A673 (cell line): ENCODE results near the gene BAIAP3. TPM values are rescaled to one million over a fixed set of nuclear protein-coding genes. Genes with fewer than 3 reads are reported as not detected.

ENCODE experiments used
- BruUV-seq: library from RNA; stranded (reverse); fragments of 400-500 nt; replicated peaks from 2 replicates; lab custom pipeline; 2021; lab: Mats Ljungman, UMichigan
- CTCF ChIA-PET: fragments of 300-600 bp; sonication (Branson Sonifier 250); formaldehyde crosslinking; loops from one replicate; lab custom pipeline; 2022; ENCODE audit warnings: antibody characterized with exemption; lab: Charles Lee
- POLR2A ChIA-PET: fragments of 300-600 bp; sonication (Branson Sonifier 250); formaldehyde crosslinking; loops from one replicate; lab custom pipeline; 2022; ENCODE audit warnings: antibody characterized with exemption; ENCODE audit not compliant: low non-redundant PET; lab: Charles Lee
- DNase-seq: peaks from one replicate; pipeline ENCODE4 v3.0.0-alpha.2; 2015; ENCODE audit warnings: low spot score
- H3K27ac ChIP-seq: fragments of 200-600 bp; sonication (generic); 2 replicates; pipeline ENCODE4 v1.5.1; 2016; ENCODE audit warnings: mixed run types, low read depth, mild to moderate bottlenecking, mixed read lengths, antibody characterized with exemption, low read length; ENCODE audit not compliant: poor library complexity, severe bottlenecking
- H3K27me3 ChIP-seq: fragments of 200-600 bp; sonication (generic); replicated peaks from 2 replicates; pipeline ENCODE4 v1.6.1; 2017; ENCODE audit warnings: mixed run types, low read depth, mild to moderate bottlenecking, mixed read lengths, antibody characterized with exemption, low read length; ENCODE audit not compliant: insufficient read depth, poor library complexity
- H3K36me3 ChIP-seq: fragments of 200-600 bp; sonication (generic); 2 replicates; pipeline ENCODE4 v1.6.1; 2016; ENCODE audit warnings: mixed run types, mild to moderate bottlenecking, mixed read lengths, antibody characterized with exemption, low read length; ENCODE audit not compliant: insufficient read depth, poor library complexity, severe bottlenecking
- H3K4me1 ChIP-seq: fragments of 200-600 bp; sonication (generic); 2 replicates; pipeline ENCODE4 v1.6.1; 2017; ENCODE audit warnings: mixed run types, mild to moderate bottlenecking, mixed read lengths, antibody characterized with exemption, low read length; ENCODE audit not compliant: insufficient read depth, poor library complexity, severe bottlenecking
- H3K4me3 ChIP-seq: fragments of 200-600 bp; sonication (generic); 2 replicates; pipeline ENCODE4 v1.5.1; 2016; ENCODE audit warnings: low read depth, mixed run types, mild to moderate bottlenecking, mixed read lengths, low read length; ENCODE audit not compliant: poor library complexity, severe bottlenecking
- H3K9me3 ChIP-seq: fragments of 200-600 bp; sonication (generic); 2 replicates; pipeline ENCODE4 v1.6.1; 2016; ENCODE audit warnings: mixed run types, low read depth, mild to moderate bottlenecking, mixed read lengths, antibody characterized with exemption, low read length; ENCODE audit not compliant: poor library complexity, severe bottlenecking
- EZH2 ChIP-seq: fragments of 200-600 bp; sonication (generic); IDR thresholded peaks from 2 replicates; pipeline ENCODE4 v1.6.1; 2017; ENCODE audit warnings: borderline replicate concordance, low read depth, mild to moderate bottlenecking, mixed read lengths, antibody characterized with exemption, low read length; ENCODE audit not compliant: poor library complexity, severe bottlenecking
- intact Hi-C: fragments of 100-400 bp; cut with micrococcal nuclease; formaldehyde crosslinking; loops from one replicate; pipeline ENCODE4 v1.10.0; 2022; ENCODE audit not compliant: unreplicated experiment
- total RNA-seq: library from RNA; stranded (reverse); gene quantifications from 2 replicates; pipeline ENCODE4 v1.2.3, GENCODE V29; 2021
- TF ChIP-seq, protein P1 (sequence below): fragments of 300-800, 200-600 bp; sonication (generic); conservative IDR thresholded peaks from 2 replicates; pipeline ENCODE4 v1.5.1; 2017; ENCODE audit warnings: low read depth, mild to moderate bottlenecking, antibody characterized with exemption, low read length, moderate library complexity, mixed read lengths

The BAIAP3 gene
- total RNA-seq, 1 experiment from 2014 or later = 2.0 TPM

DNA sequence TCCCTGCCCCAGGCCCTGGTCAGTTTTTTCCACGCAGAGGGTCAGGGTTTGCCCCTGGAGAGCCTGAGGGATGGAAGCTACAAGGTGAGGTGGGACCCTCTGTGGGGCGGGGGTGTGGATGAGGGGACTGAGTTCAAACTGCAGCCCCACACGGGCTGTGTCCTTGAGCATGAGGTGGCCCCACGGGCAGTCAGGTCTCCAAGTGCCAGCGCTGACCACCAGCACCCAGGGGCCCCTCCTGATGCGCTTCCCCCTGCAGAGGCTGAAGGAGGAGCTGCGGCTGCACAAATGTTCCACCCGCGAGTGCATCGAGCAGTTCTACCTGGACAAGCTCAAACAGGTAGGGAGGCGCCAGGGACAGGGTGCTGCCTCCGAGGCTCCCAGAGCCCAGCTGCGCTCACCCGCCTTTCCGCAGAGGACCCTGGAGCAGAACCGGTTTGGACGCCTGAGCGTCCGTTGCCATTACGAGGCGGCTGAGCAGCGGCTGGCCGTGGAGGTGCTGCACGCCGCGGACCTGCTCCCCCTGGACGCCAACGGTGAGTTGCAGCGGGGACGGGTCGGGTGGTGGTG lies 13.9 kb downstream of the BAIAP3 start:
- H3K4me1 ChIP-seq = peaks cover 9% of the 10 kb centered on the region
- CTCF ChIA-PET = no interaction called here
- peaks cover 4% of the 10 kb centered on the region for H3K36me3 ChIP-seq
- H3K27me3 ChIP-seq = no peaks in the 10 kb centered on the region
- TF ChIP-seq, protein P1, sequence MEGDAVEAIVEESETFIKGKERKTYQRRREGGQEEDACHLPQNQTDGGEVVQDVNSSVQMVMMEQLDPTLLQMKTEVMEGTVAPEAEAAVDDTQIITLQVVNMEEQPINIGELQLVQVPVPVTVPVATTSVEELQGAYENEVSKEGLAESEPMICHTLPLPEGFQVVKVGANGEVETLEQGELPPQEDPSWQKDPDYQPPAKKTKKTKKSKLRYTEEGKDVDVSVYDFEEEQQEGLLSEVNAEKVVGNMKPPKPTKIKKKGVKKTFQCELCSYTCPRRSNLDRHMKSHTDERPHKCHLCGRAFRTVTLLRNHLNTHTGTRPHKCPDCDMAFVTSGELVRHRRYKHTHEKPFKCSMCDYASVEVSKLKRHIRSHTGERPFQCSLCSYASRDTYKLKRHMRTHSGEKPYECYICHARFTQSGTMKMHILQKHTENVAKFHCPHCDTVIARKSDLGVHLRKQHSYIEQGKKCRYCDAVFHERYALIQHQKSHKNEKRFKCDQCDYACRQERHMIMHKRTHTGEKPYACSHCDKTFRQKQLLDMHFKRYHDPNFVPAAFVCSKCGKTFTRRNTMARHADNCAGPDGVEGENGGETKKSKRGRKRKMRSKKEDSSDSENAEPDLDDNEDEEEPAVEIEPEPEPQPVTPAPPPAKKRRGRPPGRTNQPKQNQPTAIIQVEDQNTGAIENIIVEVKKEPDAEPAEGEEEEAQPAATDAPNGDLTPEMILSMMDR = no peak
- TF ChIP-seq EZH2 = no peak
- no peak overlapping the region for H3K4me3 ChIP-seq
- no TSS peak for BruUV-seq
- DNase-seq = no peak
- no peak overlapping the region for H3K27ac ChIP-seq
- intact Hi-C loops = no loop called here
- H3K9me3 ChIP-seq = no peaks in the 10 kb centered on the region
- POLR2A ChIA-PET = no interaction called here

DNA sequence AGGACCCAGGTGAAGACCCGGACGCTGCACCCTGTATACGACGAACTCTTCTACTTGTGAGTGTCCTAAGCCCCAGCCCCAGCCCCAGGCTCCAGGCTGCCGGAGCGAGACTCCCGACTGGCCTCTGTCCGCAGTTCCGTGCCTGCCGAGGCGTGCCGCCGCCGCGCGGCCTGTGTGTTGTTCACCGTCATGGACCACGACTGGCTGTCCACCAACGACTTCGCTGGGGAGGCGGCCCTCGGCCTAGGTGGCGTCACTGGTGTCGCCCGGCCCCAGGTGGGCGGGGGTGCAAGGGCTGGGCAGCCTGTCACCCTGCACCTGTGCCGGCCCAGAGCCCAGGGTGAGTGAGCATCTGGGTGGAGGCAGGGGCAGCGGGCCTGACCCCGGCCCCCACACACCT lies 14.5 kb downstream of the BAIAP3 start:
- TF ChIP-seq, protein P1 = no peak
- no peak for TF ChIP-seq EZH2
- H3K4me1 ChIP-seq = peaks cover 15% of the 10 kb centered on the region
- H3K27me3 ChIP-seq = no peaks in the 10 kb centered on the region
- intact Hi-C loops = no loop called here
- no peak overlapping the region for H3K27ac ChIP-seq
- no TSS peak for BruUV-seq
- no peak for DNase-seq
- H3K36me3 ChIP-seq = peaks cover 4% of the 10 kb centered on the region
- ChIA-PET CTCF (no interaction called here), POLR2A (interaction anchor here (0.5 kb wide), 1 partner anchor 169 kb away, joined by 5 read pairs; no protein-coding TSS in a partner anchor)
- H3K9me3 ChIP-seq = no peaks in the 10 kb centered on the region
- no peak overlapping the region for H3K4me3 ChIP-seq

DNA sequence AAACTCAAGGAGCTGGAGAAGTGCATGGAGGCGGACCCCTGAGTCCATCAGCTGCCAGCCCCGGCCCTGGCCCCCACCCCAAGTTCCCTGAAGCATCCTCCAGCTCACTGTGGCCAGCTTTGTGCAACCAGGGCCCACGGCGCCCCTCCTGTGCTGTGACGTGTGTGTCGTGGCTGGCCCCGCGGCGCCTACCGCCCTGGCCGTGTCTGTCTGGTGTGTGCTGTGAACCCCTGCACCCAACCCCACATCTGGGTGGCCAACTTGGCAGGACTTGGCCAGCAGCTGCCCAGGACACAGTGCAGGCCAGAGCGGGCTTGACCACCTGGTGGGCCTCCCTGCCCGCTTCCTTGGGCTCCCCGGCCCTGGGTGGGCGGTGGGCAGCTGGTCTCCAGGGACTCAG lies 15.0 kb downstream of the BAIAP3 start:
- Histone ChIP-seq H3K27ac (no peak overlapping the region), H3K9me3 (no peaks in the 10 kb centered on the region), H3K4me3 (no peak overlapping the region), H3K4me1 (peaks cover 15% of the 10 kb centered on the region), H3K36me3 (peaks cover 4% of the 10 kb centered on the region), H3K27me3 (no peaks in the 10 kb centered on the region)
- POLR2A ChIA-PET = interaction anchor here (0.5 to 0.6 kb wide), 2 partner anchors 31 to 168 kb away, joined by 5 to 6 read pairs; no protein-coding TSS in a partner anchor
- CTCF ChIA-PET = interaction anchor here (0.6 kb wide), 1 partner anchor 18 kb away, joined by 3 read pairs; no protein-coding TSS in a partner anchor
- no peak for TF ChIP-seq EZH2
- TF ChIP-seq, protein P1 = no peak
- intact Hi-C loops = no loop called here
- no peak for DNase-seq
- BruUV-seq = no TSS peak
